CD8-positive, alpha-beta memory T cell (primary cell): ENCODE measurements around the gene KCNN3. TPM values are rescaled to one million over a fixed set of nuclear protein-coding genes. Genes with fewer than 3 reads are reported as not detected.

Experiments used
- CTCF ChIA-PET: fragments of 350-600 bp; sonication (Branson Sonifier 250); formaldehyde crosslinking; loops from one replicate; lab custom pipeline; 2021; ENCODE audit warnings: antibody characterized with exemption; lab: Charles Lee
- POLR2A ChIA-PET: fragments of 350-600 bp; sonication (Branson Sonifier 250); formaldehyde crosslinking; loops from one replicate; lab custom pipeline; 2021; ENCODE audit warnings: antibody characterized with exemption; lab: Charles Lee
- DNase-seq, 5 donors: peaks; one replicate each; pipeline versions ENCODE4 v3.0.0 to v3.0.0-alpha.2; 2020 to 2022; ENCODE audit warnings: mixed read lengths in 1 of 5
- H3K27ac ChIP-seq: one replicate; pipeline ENCODE4 v1.7.0; 2013; ENCODE audit warnings: low read depth, mild to moderate bottlenecking, low read length, moderate library complexity
- H3K27me3 ChIP-seq: 2 replicates; pipeline ENCODE4 v1.7.0; 2013; ENCODE audit warnings: low read length, mild to moderate bottlenecking; ENCODE audit not compliant: insufficient read depth, poor library complexity, severe bottlenecking
- H3K36me3 ChIP-seq: 2 replicates; pipeline ENCODE4 v1.7.0; 2013; ENCODE audit warnings: mild to moderate bottlenecking, low read length, moderate library complexity; ENCODE audit not compliant: insufficient read depth
- H3K4me1 ChIP-seq: 2 replicates; pipeline ENCODE4 v1.7.0; 2013; ENCODE audit warnings: mild to moderate bottlenecking, low read length, moderate library complexity; ENCODE audit not compliant: insufficient read depth
- H3K4me3 ChIP-seq: 2 replicates; pipeline ENCODE4 v1.7.0; 2013; ENCODE audit warnings: mild to moderate bottlenecking, low read length
- H3K9me3 ChIP-seq: 2 replicates; pipeline ENCODE4 v1.7.0; 2013; ENCODE audit warnings: mild to moderate bottlenecking, low read length
- H3K27ac Mint-ChIP-seq, 8 donors: one replicate each; pipeline ENCODE4 v1.8.0; 2020 to 2021; ENCODE audit warnings: mixed read lengths in 8 of 8, mild to moderate bottlenecking in 6 of 8, inconsistent platforms in 3 of 8, moderate library complexity in 3 of 8
- H3K27me3 Mint-ChIP-seq, 2 donors: one replicate each; pipeline ENCODE4 v1.8.0; 2020 to 2021; ENCODE audit warnings: mixed read lengths in 2 of 2, mild to moderate bottlenecking in 1 of 2, moderate library complexity in 1 of 2
- H3K36me3 Mint-ChIP-seq, 3 donors: one replicate each; pipeline ENCODE4 v1.8.0; 2020 to 2021; ENCODE audit warnings: mixed read lengths in 3 of 3, inconsistent platforms in 1 of 3, mild to moderate bottlenecking in 1 of 3
- H3K4me1 Mint-ChIP-seq, 3 donors: one replicate each; pipeline ENCODE4 v1.8.0; 2020 to 2021; ENCODE audit warnings: mixed read lengths in 3 of 3, inconsistent platforms in 1 of 3, mild to moderate bottlenecking in 1 of 3
- H3K4me3 Mint-ChIP-seq, 7 donors: one replicate each; pipeline ENCODE4 v1.8.0; 2020 to 2021; ENCODE audit warnings: mixed read lengths in 7 of 7, mild to moderate bottlenecking in 6 of 7, moderate library complexity in 4 of 7, inconsistent platforms in 2 of 7
- H3K9me3 Mint-ChIP-seq, 5 donors: one replicate each; pipeline ENCODE4 v1.8.0; 2020 to 2022; ENCODE audit warnings: mixed read lengths in 5 of 5, mild to moderate bottlenecking in 3 of 5, moderate library complexity in 2 of 5, inconsistent platforms in 1 of 5
- polyA plus RNA-seq: library from polyadenylated mRNA; unstranded; fragments of 300-500 nt; fragmentation: Illumina TruSeq; gene quantifications from one replicate; pipeline ENCODE4 v1.2.3, GENCODE V29; 2021
- total RNA-seq, 2 experiments: library from RNA; stranded (reverse); gene quantifications; one replicate each; pipeline ENCODE4 v1.2.3, GENCODE V29; 2021

KCNN3 gene
- total and polyA plus RNA-seq, 3 experiments from 2014 or later, result 0.18 to 0.22 TPM; not detected in 1

DNA sequence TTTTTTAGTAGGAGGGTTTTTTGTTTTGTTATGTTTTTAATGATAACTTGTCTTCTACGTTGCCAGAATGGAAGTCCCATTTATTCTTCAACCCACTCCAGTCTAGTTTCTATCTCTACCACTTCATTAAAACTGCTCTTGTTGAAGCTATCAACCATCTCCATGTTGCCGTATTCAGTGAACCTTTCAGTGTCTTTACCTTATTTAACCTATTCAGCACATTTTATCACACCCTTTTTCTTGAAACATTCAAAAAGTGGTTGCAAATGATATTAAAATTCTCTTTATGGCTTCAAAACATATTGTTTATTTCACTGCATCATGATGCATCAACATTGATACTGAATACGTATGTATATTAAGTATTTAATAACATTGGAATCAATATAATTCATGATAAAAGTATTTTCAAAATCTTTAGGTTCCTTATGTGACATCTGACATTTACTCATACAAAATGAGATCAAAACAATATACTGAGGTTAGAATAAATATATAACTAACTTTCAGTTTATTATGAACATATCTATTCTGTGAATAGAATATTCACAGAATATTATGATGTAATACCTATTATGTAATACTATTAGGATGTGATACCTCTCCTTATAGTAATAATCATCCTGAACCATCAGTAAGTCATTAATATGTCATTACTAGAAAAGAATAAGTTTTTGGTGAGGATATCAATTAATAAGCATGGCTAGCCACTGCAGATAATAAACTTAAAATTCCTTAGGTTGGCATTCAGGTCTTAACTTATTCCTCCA lies 210.1 kb downstream of the KCNN3 start:
- no peak for DNase-seq
- H3K27me3 ChIP-seq, result peaks cover 12% of the 10 kb centered on the region
- Mint-ChIP-seq H3K36me3 (no peaks in the 10 kb centered on the region), H3K4me3 (no peak overlapping the region), H3K9me3 (no peaks in the 10 kb centered on the region), H3K27ac (no peak overlapping the region), H3K27me3 (peaks cover 4 to 51% of the 10 kb centered on the region in 2 donors), H3K4me1 (no peaks in the 10 kb centered on the region)
- CTCF ChIA-PET, result no interaction called here
- H3K4me1 ChIP-seq, result no peaks in the 10 kb centered on the region
- POLR2A ChIA-PET, result no interaction called here
- no peaks in the 10 kb centered on the region for H3K36me3 ChIP-seq
- H3K9me3 ChIP-seq, result no peaks in the 10 kb centered on the region
- no peak overlapping the region for H3K4me3 ChIP-seq
- H3K27ac ChIP-seq, result no peak overlapping the region

- ChIA-PET CTCF (no interaction called here), POLR2A (no interaction called here)
- DNase-seq, result no peak
- Mint-ChIP-seq H3K4me3 (no peak overlapping the region), H3K9me3 (no peaks in the 10 kb centered on the region), H3K4me1 (no peaks in the 10 kb centered on the region), H3K36me3 (no peaks in the 10 kb centered on the region), H3K27ac (no peak overlapping the region), H3K27me3 (peaks cover 7 to 65% of the 10 kb centered on the region in 2 donors)
- peaks cover 12% of the 10 kb centered on the region for H3K27me3 ChIP-seq
- no peaks in the 10 kb centered on the region for H3K9me3 ChIP-seq
- no peaks in the 10 kb centered on the region for H3K4me1 ChIP-seq
- no peaks in the 10 kb centered on the region for H3K36me3 ChIP-seq
- H3K4me3 ChIP-seq, result no peak overlapping the region
- H3K27ac ChIP-seq, result no peak overlapping the region
These were observed 212.5 kb downstream of the KCNN3 start for GRCh38 chr1:154657556-154657955.

- no peak overlapping the region for H3K27ac Mint-ChIP-seq
- no peak overlapping the region for H3K4me3 ChIP-seq
- H3K36me3 Mint-ChIP-seq, result no peaks in the 10 kb centered on the region
- ChIA-PET CTCF (no interaction called here), POLR2A (no interaction called here)
- no peak overlapping the region for H3K27ac ChIP-seq
- no peak for DNase-seq
- H3K36me3 ChIP-seq, result no peaks in the 10 kb centered on the region
- no peaks in the 10 kb centered on the region for H3K4me1 Mint-ChIP-seq
- no peaks in the 10 kb centered on the region for H3K4me1 ChIP-seq
- H3K27me3 Mint-ChIP-seq, result peaks cover 3 to 43% of the 10 kb centered on the region in 2 donors
- no peaks in the 10 kb centered on the region for H3K9me3 ChIP-seq
- no peaks in the 10 kb centered on the region for H3K9me3 Mint-ChIP-seq
- H3K27me3 ChIP-seq, result no peaks in the 10 kb centered on the region
- no peak overlapping the region for H3K4me3 Mint-ChIP-seq
These were observed 217.2 kb downstream of the KCNN3 start for GRCh38 chr1:154652893-154653292.

Other genes with a start within 250 kb of the KCNN3 start
- 10 to 100 TPM; 44.7 to 45.2 TPM for gene PMVK, start 66.4 kb upstream of the KCNN3 start, total RNA-seq
- gene PMVK, start 66.4 kb upstream of the KCNN3 start, polyA plus RNA-seq, result 55.5 TPM
- gene PBXIP1, start 85.8 kb upstream of the KCNN3 start, total RNA-seq, result 10 to 100 TPM; 35.9 to 36.1 TPM
- gene PBXIP1, start 85.8 kb upstream of the KCNN3 start, polyA plus RNA-seq, result 295 TPM
- gene PYGO2, start 91.5 kb upstream of the KCNN3 start, total RNA-seq, result 10 to 100 TPM; 34.2 to 35.3 TPM
- gene PYGO2, start 91.5 kb upstream of the KCNN3 start, polyA plus RNA-seq, result 42.6 TPM
- 10 to 100 TPM; 37.4 to 40.8 TPM for gene SHC1, start 100.5 kb upstream of the KCNN3 start, total RNA-seq
- 32.7 TPM for gene SHC1, start 100.5 kb upstream of the KCNN3 start, polyA plus RNA-seq
- gene CKS1B, start 104.4 kb upstream of the KCNN3 start, total RNA-seq, result 100 to 1,000 TPM; 125 to 126 TPM
- gene CKS1B, start 104.4 kb upstream of the KCNN3 start, polyA plus RNA-seq, result 46.8 TPM
- 10 to 100 TPM; 73.7 to 76.3 TPM for gene FLAD1, start 113.1 kb upstream of the KCNN3 start, total RNA-seq
- gene FLAD1, start 113.1 kb upstream of the KCNN3 start, polyA plus RNA-seq, result 51.2 TPM
- under 1 TPM; 0.62 to 0.72 TPM for gene LENEP, start 123.3 kb upstream of the KCNN3 start, total RNA-seq
- not detected for gene LENEP, start 123.3 kb upstream of the KCNN3 start, polyA plus RNA-seq
- 10 to 100 TPM; 33.2 to 34.7 TPM for gene ZBTB7B, start 132.5 kb upstream of the KCNN3 start, total RNA-seq
- gene ZBTB7B, start 132.5 kb upstream of the KCNN3 start, polyA plus RNA-seq, result 3.3 TPM
- under 1 TPM; 0.09 to 0.16 TPM for gene DCST2, start 163.5 kb upstream of the KCNN3 start, total RNA-seq
- gene DCST2, start 163.5 kb upstream of the KCNN3 start, polyA plus RNA-seq, result not detected
- not detected for gene DCST1, start 163.5 kb upstream of the KCNN3 start, total RNA-seq
- gene DCST1, start 163.5 kb upstream of the KCNN3 start, polyA plus RNA-seq, result not detected
- gene ADAM15, start 181.0 kb upstream of the KCNN3 start, total RNA-seq, result 10 to 100 TPM; 34.5 to 36.9 TPM
- gene ADAM15, start 181.0 kb upstream of the KCNN3 start, polyA plus RNA-seq, result 15.3 TPM
- gene EFNA4, start 193.5 kb upstream of the KCNN3 start, total RNA-seq, result 1 to 10 TPM; 3.4 to 3.7 TPM
- gene EFNA4, start 193.5 kb upstream of the KCNN3 start, polyA plus RNA-seq, result 3.0 TPM
- 1 to 10 TPM in 1 of 2 experiments, under 1 TPM in 1; 0.94 to 1.4 TPM for gene EFNA3, start 208.6 kb upstream of the KCNN3 start, total RNA-seq
- gene EFNA3, start 208.6 kb upstream of the KCNN3 start, polyA plus RNA-seq, result 1.0 TPM